Activated CD4-positive, CD25-positive, alpha-beta regulatory T cell treated with anti-CD3 and anti-CD28 coated beads, Interleukin-2, amount 50 U/mL, for 72 hours (primary cell): ENCODE data around the gene HOXB1.

Source experiments
- DNase-seq: peaks from one replicate; pipeline ENCODE4 v3.0.0; 2021

The HOXB1 gene

DNA sequence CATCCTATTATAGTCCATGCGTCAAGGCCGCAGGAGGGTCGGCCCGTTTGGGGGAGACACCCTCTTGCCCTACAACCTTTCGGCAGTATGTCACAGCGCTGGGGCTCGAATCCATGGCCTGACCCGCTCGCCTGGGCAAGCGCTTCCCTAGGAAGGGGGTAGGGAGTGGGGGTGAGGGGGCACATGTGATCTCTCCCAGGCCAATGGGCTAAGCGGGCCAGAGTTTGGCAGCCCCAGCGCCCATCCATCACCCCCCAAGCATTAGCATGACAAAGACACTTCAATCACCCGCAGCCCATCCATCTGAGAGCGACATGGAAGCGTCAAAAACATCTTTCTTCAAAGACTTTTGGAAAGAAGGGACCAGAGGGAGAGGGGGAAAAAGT, at the start of gene HOXB1:
Gene HOXB1 (minus strand): TSS at position 125 of the 386 bp plus-strand sequence. CDS start 107 bp downstream, at position 18.
- no peak for DNase-seq

- DNase-seq = no peak
These were observed 49.1 kb upstream of the HOXB1 start for GRCh38 chr17:48579760-48580554.

- DNase-seq = no peak
These were observed 48.6 kb upstream of the HOXB1 start for GRCh38 chr17:48579471-48579759.

DNA sequence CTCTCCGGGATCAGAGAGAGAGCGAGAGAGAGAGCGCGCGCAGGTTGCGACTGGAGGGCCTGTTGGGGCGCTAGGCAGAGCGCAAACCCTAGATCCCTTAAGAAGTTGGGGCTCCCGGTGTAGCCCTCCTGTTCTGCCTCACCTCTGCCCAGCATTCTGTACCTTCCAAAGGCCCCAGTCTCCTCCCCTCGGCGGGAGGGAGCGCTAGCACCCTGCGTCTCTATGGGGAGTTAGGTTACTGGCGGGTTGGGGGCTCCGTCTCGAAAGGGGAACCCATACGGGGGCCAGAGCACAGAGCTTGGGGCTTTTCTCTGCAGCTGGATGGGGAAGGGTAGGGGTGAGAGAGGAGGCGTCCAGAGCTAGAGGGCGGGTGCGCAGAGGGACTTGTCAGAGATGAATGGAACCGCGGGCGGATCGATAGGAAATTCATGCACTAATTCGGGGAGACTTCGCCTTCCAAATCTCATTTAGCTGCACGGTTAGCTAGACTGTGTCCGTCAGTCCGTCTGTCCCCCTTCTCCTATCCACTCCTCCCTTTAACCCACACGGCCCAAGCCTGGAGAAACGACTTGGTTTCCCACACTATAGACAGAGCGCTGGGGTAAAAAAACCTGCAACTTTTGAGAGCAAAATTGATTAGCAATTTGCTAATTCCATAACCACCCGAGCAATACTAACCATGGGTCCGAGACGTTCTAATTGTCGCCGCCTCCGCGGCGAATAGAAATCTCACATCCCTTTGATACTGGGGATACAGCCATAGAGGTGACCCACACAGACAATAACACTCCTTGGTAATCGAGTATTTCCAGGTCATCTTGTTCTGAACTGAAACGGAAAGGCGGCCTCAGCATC, 48.0 kb upstream of the HOXB1 start:
- DNase-seq = no peak

DNA sequence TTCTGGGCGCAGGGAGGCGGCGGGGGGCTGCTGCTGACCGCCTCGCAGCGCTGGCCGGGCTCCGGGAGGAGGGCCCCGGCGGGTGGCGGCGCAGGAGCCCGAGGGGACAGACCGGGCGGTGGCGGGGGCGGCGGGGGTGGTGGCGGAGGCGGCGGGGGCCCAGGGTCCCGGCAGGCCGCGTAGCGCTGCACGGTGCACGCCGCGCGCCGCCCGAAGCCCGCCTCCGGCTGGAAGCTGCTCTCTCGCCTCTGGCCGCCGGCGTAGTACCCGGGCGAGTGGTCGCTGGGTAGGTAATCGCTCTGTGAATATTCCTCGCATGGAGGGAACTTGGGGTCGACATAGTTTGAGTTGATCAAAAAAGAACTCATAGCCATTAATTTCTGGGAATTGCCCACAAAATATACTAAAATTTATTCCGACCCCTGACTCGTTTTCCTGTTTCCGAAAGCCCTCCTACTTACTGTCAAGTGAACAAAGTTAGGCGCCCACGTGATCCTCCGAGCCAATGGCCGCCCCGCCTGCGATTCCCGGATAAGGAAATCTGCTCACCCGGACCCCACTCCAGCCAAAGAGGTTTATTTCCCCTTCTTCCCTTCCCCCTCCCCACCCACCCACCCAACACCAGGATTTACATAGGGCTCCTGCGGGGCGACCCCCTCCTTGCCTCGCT, 47.3 kb upstream of the HOXB1 start, which contains the start of gene HOXB4:
Gene HOXB4 (minus strand): TSS at position 405 of the 670 bp plus-strand sequence. CDS start 31 bp downstream, at position 374.
- DNase-seq = peak; percentile 65

- no peak for DNase-seq
These were observed 46.6 kb upstream of the HOXB1 start for GRCh38 chr17:48577330-48577945.

DNA sequence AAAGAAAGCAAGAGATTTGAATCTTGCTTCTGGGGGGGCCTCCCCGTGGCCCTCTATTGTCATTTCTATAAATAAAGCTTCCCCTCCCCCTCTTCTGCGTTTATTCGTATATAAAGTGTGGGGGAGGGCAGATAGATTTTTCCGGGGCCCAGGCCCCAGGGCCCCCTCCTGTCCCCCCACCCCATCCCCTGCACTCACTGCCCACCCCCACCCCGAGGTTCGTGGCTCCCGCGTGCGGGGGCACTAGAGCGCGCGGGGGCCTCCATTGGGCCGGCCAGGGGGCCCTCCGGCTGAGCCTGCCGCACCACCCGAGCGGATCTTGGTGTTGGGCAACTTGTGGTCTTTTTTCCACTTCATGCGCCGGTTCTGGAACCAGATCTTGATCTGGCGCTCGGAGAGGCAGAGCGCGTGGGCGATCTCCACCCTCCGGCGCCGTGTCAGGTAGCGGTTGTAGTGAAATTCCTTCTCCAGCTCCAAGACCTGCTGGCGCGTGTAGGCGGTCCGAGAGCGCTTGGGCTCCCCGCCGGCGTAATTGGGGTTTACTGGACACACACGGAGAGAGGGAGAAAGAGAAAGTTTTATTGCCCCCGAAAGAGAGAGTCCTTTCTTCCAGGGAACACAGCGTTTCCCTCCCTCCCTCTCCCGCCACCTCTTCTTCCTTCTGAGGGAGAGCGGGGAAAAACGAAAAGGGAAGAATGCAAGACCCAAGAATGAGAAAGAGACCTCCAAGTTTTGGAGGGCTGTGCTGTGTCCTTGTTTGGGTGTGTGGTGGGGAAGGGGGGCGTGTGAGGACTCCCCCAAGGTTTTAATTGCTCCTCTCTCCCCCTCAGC, 45.9 kb upstream of the HOXB1 start:
- no peak for DNase-seq

GRCh38 chr17:48575673-48576478, 45.1 kb upstream of the HOXB1 start:
- no peak for DNase-seq

- no peak for DNase-seq
These were observed 44.3 kb upstream of the HOXB1 start for GRCh38 chr17:48575066-48575582.

DNA sequence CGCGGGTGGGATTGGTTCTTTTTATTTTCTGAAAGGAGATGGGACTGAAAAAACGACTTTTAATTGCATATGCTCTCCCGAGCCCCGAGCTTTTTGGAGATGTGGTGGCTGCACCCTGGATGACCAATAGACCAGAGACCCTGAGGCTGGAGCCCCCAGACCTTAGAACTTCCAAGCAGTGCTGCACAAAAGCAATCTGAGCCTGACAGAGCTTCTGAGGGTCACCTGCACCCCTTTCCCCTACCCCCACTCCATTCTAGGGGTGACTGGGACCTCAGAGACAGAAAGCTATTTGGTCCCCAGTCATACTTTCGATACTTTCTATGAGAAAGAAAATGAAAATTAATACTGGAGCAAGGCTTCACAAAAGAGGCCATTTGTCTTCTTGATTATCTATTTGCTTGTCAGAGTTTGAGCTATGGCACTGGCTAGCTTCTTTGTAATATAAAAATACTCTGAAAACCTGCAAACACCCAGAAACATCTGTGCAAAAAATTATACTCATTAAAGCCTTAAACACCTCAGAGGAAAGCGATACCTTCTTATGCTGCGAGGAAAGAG, 43.8 kb upstream of the HOXB1 start:
- DNase-seq = no peak

DNA sequence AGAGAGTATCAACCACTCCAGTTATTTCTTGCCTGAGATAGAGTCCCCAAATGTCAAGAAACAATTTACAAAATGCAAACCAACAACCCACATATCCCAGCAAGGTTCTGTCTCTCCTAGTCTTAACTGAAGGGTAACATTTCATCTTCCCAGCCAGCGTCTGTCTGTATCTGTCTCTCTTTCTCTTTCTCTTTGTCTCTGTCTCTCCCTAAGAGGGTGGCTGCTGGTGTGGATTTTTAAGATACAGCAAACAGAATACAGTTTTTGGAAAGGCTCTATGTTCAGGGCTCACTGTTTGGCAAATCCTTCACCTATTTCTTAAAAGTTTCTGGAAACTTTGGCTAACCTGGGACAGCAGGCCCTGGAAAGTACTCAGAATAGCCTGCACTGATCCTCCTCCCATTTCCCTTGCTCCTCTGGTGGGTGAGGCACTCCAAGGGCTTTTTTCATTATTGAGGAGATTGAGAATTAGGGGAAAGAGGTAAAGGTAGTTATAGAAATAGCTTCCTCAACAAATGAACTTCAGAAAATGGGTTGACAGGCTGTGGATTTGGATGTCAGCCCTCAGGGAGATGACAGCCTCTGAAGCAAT, 41.1 kb upstream of the HOXB1 start:
- no peak for DNase-seq

DNA sequence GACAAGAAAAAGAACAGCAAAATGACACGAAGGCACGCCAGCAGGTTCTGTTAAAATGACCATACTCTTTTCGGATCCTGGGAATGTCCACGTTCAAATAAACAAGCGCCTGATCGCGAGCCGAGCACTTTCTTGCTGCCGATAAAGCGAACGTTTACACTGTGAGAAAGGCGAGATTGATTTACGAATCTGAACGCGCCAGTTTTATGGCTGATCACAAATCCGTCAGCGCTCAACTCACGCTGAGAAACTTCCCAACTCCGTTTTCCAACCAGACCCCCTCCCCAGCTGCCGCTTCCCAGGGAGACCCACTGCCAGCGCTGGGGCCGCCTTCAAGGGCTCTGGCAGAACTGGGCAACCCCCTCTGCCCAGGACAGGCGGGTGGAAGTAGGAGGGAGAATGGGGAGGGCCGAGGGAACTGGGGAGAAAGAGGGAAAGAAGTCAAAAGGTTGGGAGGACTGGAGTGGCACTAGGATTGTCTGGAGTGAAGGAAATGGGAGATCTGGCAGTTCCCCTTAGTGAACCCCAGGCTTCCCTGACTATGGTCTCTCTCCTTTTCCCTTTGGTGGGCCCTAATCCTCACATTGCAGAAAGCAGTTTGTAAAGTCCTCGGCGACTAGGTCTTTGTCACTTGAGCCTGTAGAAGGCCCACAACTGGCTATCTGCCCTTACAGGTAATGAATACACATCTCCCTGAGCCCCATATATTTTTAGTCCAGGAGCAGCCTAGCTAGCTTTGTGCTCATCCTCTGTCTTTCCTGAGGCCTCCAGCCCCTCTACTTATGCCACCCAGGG, 40.4 kb upstream of the HOXB1 start:
- no peak for DNase-seq

DNA sequence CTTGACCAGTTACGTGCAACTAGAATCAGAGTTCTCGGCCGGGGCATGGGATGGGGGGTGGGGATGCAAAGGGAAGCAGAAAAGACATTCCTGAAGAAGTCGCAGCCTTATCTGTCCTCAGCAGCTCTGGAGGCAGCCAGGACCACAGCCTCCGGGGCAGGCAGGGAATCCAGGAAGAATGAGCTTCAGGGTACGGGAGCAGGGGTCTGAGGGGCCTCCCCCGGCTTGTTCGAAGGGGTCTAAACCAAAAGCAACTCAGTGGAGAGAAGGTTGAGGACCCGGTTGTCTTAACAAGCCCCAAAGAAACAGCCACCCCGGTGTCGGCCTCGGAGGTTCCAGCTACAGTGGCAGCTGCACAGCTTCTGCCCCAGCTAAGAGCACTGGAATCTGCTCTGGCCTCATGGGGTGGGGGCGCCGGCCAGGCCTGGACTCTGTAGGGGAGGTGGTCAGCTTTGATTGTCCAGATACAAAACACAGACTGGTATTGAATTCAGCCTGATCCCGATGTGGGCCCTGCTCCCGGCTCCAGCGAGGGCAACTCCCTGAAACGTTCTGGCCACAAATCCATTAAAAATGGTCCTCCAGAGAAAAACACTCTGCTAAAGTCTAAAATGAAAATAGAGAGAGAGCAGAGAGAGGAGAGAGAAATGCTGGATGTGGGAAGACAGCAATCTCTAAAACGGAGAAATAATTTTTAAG, 39.7 kb upstream of the HOXB1 start:
- DNase-seq = no peak

- DNase-seq = no peak
These were observed 39.0 kb upstream of the HOXB1 start for GRCh38 chr17:48569674-48570324.

GRCh38 chr17:48569240-48569582, 38.4 kb upstream of the HOXB1 start:
- no peak for DNase-seq

DNA sequence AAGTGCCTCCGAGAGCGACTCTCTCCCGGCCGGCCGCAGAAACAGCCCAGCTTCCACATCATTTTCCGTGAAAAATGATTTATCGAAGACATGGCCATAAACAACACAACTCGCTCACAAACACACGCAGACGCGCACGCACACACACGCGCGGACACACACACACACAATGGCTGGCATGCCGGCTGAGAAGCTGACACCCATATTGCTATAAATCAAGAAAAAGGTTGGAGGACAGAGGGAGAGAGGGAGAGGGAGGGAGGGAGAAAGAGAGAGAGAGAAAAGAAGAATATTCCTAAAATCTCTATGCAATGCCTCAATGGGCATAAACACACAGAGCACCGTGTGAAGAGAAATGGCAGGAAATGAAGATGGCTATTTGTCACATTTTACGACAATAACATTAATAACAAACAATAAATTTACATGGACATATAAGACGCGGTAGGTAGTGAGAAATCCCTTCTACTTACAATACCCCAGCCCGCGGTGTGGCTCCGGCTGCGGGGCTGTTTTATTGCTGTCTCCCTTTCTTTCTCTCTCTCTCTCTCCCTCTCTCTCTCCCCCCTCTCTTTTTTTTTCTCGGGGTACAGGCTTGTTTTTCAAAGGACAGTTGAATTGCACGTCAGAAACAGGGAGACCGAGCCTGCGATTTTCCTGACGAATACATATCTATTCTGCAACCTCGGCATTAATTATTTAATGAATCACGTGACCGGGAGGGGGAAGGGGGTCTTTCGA, 37.9 kb upstream of the HOXB1 start:
- no peak for DNase-seq

DNA sequence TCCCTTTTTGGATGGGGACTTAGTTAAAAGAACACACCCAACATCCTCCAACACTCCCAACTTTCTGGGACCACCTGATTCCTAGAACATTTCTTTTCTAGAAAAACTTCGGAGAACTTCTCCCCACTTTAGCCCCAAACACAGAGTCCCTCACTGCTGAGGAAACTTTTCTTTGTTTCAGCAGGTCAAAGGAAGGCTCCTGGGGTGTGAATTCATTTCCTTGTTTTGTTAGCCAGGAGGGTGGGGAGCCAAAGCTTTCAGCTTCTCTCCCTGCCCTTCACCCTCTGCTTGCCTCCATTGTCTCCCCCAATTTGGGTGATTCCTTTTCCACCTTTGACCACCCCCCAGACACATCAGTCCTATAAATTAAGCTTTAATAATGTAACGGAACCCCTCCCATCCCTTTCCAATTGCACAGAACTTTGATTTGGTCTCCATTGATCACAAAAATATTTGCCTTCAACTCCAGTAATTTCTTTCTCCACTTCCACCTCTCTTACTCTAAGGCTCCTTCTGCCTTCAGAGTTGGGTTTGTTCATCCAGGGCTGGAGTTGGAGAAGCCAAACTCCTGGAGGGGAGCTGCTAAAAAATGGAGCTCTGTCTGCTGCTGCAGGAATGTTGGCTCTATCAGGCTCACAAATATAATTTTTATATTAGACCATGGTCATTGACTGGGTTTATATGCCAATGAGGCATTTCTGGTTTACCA, 37.0 kb upstream of the HOXB1 start:
- DNase-seq = no peak
